Measurements from ENCODE around the gene NIPSNAP3A. TPM values are rescaled to one million over a fixed set of nuclear protein-coding genes. Genes with fewer than 3 reads are reported as not detected.

Gene NIPSNAP3A
- total RNA-seq, 4 donors from 2014 or later, result 7.9 to 30.5 (median 17.6) TPM

GRCh38 chr9:104798209-104798995 lies 50.9 kb downstream of the NIPSNAP3A start:
- Histone ChIP-seq H3K4me3 (no peak overlapping the region), H3K9me3 (no peaks in the 10 kb centered on the region), H3K27ac (no peak overlapping the region), H3K36me3 (peaks cover 0 to 81% (median 0%) of the 10 kb centered on the region in 3 donors), H3K4me1 (no peaks in the 10 kb centered on the region), H3K27me3 (no peaks in the 10 kb centered on the region)
- no peak for TF ChIP-seq CTCF (IDR thresholded peaks at IDR 0.05)
- TF ChIP-seq POLR2A (IDR thresholded peaks at IDR 0.05), result no peak
- no peak for DNase-seq

- no peaks in the 10 kb centered on the region for H3K9me3 ChIP-seq
- TF ChIP-seq CTCF (IDR thresholded peaks at IDR 0.05) (no peak), POLR2A (IDR thresholded peaks at IDR 0.05) (no peak)
- no peak overlapping the region for H3K4me3 ChIP-seq
- no peaks in the 10 kb centered on the region for H3K4me1 ChIP-seq
- H3K36me3 ChIP-seq, result peaks cover 0 to 84% (median 0%) of the 10 kb centered on the region in 3 donors
- no peak overlapping the region for H3K27ac ChIP-seq
- H3K27me3 ChIP-seq, result no peaks in the 10 kb centered on the region
- no peak for DNase-seq
These were observed 52.7 kb downstream of the NIPSNAP3A start for GRCh38 chr9:104800068-104800785.

- peaks cover 0 to 86% (median 0%) of the 10 kb centered on the region in 3 donors for H3K36me3 ChIP-seq
These were observed 54.6 kb downstream of the NIPSNAP3A start for GRCh38 chr9:104802110-104802509.

GRCh38 chr9:104802906-104803305 lies 55.4 kb downstream of the NIPSNAP3A start:
- DNase-seq, result no peak
- H3K4me3 ChIP-seq, result no peak overlapping the region

More at GRCh38 chr9:104802110-104802509, 54.6 kb downstream of the NIPSNAP3A start:
- TF ChIP-seq CTCF (IDR thresholded peaks at IDR 0.05) (no peak), POLR2A (IDR thresholded peaks at IDR 0.05) (no peak)
- Histone ChIP-seq H3K27me3 (no peaks in the 10 kb centered on the region), H3K9me3 (no peaks in the 10 kb centered on the region), H3K4me3 (no peak overlapping the region), H3K27ac (no peak overlapping the region), H3K4me1 (no peaks in the 10 kb centered on the region)
- DNase-seq, result no peak

GRCh38 chr9:104805441-104805840 lies 58.0 kb downstream of the NIPSNAP3A start:
- peaks cover 0 to 69% (median 0%) of the 10 kb centered on the region in 3 donors for H3K36me3 ChIP-seq
- TF ChIP-seq CTCF (IDR thresholded peaks at IDR 0.05), result no peak
- H3K27me3 ChIP-seq, result no peaks in the 10 kb centered on the region
- no peaks in the 10 kb centered on the region for H3K9me3 ChIP-seq
- H3K27ac ChIP-seq, result no peak overlapping the region
- H3K4me3 ChIP-seq, result no peak overlapping the region
- DNase-seq, result no peak
- H3K4me1 ChIP-seq, result no peaks in the 10 kb centered on the region

More at GRCh38 chr9:104802906-104803305, 55.4 kb downstream of the NIPSNAP3A start:
- Histone ChIP-seq H3K27ac (no peak overlapping the region), H3K4me1 (no peaks in the 10 kb centered on the region), H3K9me3 (no peaks in the 10 kb centered on the region), H3K27me3 (no peaks in the 10 kb centered on the region), H3K36me3 (peaks cover 0 to 82% (median 0%) of the 10 kb centered on the region in 3 donors)
- TF ChIP-seq POLR2A (IDR thresholded peaks at IDR 0.05), result no peak
- no peak for TF ChIP-seq CTCF (IDR thresholded peaks at IDR 0.05)

Measured in Peyer's patch (tissue), 4 donors.